Measurements from ENCODE around the gene AKNA.

DNA sequence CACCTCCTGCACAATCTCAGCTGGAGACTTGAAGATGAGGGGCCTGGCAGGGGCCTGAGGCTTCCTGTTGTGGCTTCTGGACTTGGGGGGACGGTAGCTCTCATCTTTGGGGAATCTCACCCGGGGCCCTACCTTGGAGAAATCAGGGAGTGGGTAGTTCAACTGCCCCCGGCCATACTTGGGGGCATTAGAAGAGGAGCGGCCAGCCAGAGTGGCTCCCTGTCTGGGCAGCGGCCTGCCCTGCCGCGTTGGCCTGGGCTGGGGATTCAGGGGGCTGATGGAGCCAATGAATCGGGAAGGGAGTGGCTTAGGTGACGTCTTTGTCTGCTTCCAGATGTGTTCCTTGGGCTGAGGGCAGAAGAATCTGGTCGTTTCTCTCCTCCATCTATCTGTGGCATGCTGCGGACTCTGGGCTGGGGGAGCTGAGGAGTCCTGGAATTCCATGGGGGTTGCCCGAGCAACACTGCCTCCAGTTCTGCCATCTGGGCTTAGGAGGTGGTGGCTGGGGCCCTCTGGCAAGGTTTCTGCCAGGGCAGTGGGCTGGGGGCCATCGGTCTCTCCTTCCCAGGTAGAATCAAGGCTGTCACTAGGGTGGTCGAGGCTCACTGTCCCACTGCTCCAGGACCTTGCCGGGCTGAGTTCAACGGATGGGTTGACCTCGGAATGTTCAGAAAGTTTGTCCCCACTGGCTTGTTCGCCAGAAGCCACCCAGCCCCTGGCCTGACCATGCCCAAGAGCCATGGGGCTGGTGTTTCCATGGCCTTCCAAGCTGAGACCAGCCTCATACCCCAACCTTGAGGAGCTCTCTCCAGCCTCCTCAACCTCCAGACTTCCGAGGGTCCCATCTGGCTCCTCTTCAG lies 11.0 kb downstream of the AKNA start:
- TF ChIP-seq, protein P1, sequence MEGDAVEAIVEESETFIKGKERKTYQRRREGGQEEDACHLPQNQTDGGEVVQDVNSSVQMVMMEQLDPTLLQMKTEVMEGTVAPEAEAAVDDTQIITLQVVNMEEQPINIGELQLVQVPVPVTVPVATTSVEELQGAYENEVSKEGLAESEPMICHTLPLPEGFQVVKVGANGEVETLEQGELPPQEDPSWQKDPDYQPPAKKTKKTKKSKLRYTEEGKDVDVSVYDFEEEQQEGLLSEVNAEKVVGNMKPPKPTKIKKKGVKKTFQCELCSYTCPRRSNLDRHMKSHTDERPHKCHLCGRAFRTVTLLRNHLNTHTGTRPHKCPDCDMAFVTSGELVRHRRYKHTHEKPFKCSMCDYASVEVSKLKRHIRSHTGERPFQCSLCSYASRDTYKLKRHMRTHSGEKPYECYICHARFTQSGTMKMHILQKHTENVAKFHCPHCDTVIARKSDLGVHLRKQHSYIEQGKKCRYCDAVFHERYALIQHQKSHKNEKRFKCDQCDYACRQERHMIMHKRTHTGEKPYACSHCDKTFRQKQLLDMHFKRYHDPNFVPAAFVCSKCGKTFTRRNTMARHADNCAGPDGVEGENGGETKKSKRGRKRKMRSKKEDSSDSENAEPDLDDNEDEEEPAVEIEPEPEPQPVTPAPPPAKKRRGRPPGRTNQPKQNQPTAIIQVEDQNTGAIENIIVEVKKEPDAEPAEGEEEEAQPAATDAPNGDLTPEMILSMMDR (conservative IDR thresholded peaks at IDR 0.05; ENCODE audit: low read length): no peak
- TF ChIP-seq EZH2phosphoT487 (IDR thresholded peaks at IDR 0.05; ENCODE audit: borderline replicate concordance, low read depth, low read length): no peak
